ENCODE data around the gene PRKCI.
"Not testable (repeated sequence)": the region's sequence is repeated elsewhere in the genome, so short reads cannot be mapped to it uniquely, and the experiment has no call there.

PRKCI gene

DNA sequence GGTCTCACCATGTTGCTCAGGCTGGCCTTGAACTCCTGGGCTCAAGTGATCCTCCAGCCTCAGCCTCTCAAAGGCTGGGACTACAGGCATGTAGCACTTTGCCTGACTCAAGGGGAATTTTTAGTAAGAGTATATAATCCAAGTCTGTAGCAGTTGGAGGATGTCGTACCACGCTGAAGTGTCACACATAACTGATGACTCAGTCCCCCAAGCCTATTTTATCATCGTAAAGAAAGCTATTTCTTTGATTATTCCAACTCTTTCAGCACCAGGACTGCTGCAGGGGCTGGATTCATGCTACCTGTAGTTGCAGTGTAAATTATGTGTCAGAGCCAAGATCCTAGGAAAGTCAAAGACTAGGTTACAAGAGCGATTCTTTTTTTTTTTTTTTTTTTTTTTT, 1.4 kb upstream of the PRKCI start:
- no peak overlapping the region for H3K4me3 ChIP-seq
- H3K27ac ChIP-seq: no peak overlapping the region

DNA sequence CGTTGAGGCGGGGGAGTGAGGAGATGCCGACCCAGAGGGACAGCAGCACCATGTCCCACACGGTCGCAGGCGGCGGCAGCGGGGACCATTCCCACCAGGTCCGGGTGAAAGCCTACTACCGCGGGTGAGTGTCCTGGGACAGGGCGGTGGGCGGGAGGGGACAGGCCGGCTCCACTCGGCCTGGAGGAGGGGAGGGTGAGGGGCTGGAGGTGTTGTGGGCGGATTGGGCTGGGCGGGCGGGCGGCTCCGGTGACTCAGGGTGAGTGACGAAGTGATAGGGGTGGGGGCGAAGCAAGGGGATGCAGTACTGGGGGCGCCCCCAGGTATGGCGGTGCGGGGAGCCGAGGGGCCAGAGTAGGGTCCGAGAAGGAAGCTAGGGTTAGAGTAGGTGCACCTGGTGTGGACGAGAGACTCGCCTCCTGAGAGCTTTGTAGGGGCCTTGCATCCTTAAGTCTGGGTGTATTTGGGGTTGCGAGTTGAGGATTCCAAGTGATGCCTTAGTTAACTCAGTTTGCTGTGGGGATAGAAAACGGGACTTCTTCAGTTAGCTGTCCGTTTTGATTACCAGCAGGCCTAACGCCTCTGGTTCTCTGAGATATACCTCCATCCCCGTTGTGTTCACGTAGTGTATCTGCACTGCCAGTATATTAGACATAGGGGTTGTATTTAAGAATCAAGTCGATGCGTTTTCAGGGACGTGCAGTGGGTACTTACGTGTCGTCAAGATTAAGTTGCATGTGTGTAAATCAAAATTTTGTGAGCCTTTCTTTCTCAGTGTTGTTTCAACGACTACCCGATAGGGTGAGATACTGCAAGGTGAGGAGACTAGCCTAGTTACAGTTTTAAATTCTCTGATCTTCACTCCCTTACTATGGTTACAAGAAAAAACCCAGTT, 670 bp downstream of the PRKCI start:
- H3K4me3 ChIP-seq: peak overlapping the region; percentile 70 to 96 (median 88)

DNA sequence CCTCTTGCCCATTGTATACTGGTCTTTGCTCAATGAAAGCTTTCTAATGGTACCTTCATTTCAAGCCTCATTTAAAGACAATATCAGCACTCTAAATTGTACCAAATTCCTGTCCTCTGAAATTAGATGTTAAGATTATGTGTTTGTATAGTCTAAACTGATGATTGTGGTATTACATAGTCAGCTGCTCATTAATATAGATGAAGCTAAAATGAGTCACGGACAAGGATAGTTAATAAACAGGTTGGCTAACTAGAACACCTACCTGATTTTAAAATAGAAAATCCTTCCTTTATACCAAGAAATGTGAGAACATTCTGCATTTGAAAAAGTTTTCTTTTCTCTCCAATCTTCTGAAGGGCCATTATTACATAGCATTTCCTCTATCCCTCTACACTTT, 2.9 kb downstream of the PRKCI start:
- Histone ChIP-seq H3K4me3 (no peak overlapping the region), H3K27ac (no peak overlapping the region)

More for the DNA sequence above, 670 bp downstream of the PRKCI start:
- peak overlapping the region; percentile 78 to 99 (median 97) for H3K27ac ChIP-seq

DNA sequence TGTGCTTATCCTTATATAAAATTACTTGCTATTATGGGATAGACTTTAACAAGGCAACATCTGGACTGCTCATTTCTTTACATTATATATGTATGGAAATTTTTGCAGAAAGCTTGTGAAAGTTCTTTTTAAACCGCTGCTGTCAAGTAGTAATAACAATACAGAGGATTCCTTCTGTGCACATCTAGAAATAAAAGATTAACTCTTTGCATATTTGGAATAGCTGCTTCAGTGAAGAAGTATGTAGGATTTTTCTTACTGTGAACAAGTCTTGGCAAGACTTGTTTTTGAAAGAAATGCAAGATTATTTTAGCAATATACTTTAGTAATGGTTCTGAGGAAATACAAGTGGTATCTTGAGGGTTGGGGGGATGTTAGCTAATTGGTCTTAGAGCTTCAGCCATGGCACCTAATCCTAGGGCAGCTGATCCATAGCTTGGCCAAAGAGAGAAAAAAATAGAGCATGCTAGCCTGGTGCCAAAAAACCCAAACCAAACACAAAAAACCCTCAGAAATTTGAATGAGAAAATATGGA, 4.3 kb downstream of the PRKCI start:
- H3K27ac ChIP-seq: no peak overlapping the region
- no peak overlapping the region for H3K4me3 ChIP-seq

DNA sequence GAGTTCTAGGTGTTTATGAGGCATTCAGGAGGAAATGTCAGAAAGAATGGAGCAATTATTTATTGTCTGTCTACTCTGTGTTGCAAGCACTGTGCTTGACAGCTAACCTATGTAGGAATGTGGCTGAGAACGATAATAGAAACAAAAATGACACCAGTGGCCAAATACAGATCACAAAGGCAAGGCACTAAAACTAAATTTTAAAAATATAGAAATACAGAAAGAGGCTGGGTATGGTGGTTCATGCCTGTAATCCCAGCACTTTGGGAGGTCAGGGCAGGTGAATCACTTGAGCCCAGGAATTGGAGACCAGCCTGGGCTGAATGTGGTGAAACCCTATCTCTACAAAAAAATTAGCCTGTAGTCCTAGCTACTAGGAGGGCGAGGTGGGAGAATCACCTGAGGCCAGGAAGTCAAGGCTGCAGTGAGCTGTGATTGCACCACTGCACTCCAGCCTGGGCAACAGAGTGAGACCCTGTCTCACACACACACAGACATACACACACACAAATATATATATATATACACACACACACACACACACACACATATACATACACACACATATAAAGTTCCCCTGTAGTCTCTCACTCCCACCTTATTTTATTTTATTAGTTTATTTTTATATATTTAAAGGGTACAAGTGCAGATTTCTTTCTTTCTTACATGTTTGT, 6.0 kb downstream of the PRKCI start:
- peak overlapping the region in 1 of 21 experiments; percentile 37 for H3K27ac ChIP-seq
- H3K4me3 ChIP-seq: no peak overlapping the region

DNA sequence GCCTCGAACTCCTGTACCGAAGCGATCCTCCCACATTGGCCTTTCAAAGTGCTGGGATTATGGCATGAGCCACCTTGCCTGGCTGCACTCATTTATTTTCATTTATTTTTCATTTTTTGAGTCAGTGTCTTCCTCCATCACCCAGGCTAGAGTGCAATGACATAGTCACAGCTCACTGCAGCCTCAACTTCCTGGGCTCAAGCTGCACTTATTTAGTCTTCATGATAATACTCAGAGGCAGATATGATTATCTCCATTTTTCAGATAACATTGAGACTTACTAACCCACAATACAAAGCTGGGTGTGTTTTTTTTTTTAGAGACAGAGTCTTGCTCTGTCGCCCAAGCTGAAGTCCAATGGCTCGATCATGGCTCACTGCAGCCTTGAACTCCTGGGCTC, 10.0 kb downstream of the PRKCI start:
- no peak overlapping the region for H3K4me3 ChIP-seq
- no peak overlapping the region for H3K27ac ChIP-seq

DNA sequence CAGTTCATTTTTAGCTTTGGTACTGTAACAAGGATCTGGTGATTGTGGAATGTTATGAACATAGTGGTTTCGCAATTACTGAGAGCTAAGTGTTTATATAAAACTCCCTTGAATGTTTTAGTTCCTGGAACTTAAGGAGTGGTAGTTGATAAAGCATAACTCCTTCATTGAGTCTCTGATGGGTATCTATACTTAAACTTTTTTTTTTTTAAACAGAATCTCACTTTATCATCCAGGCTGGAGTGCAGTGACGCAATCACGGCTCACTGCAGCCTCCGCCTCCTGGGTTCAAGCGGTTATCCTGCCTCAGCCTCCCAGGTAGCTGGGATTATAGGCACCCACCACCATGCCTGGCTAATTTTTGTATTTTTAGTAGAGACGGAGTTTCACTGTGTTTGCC, 11.3 kb downstream of the PRKCI start:
- Histone ChIP-seq H3K4me3 (no peak overlapping the region), H3K27ac (peak overlapping the region in 1 of 21 experiments; percentile 63)

DNA sequence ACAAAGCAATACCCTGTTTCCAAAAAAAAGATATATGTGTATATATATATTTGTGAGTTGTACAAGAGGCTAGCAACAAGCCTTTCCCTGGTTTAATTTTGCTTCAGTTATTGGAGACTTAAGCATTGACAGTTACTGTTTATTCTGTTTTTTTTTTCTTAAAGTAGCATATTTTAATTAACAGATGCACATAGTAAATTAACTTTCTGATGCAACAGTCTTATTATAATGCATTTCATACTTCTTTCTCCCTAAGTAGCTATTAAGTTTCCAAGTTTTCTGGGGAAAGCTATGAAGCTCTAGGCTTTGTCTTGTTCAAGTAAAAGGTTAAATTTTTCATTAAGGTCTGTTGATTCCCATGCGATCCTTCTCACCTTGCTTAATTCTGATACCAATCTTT, 17.9 kb downstream of the PRKCI start:
- H3K27ac ChIP-seq: no peak overlapping the region

DNA sequence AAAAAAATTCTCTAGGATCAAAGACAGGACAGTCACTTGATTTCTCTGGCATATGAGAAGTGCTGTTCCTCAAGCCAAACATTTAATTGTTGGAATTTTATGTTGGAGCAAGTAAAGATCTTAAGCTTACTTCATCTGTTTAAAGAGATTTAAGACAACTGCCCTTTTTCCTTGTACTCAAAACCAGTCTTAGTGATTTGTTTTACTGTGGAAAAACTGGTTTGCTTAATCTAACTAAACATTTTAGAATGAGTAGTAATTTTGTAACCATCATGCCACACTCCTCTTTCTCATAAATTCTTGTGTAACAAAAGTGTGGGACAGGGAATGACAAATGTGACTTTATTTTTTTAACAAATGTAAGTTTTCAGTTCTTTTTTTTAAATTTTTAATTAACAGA, 18.4 kb downstream of the PRKCI start:
- Histone ChIP-seq H3K4me3 (no peak overlapping the region), H3K27ac (no peak overlapping the region)

More for the DNA sequence above, 17.9 kb downstream of the PRKCI start:
- H3K4me3 ChIP-seq: no peak overlapping the region

DNA sequence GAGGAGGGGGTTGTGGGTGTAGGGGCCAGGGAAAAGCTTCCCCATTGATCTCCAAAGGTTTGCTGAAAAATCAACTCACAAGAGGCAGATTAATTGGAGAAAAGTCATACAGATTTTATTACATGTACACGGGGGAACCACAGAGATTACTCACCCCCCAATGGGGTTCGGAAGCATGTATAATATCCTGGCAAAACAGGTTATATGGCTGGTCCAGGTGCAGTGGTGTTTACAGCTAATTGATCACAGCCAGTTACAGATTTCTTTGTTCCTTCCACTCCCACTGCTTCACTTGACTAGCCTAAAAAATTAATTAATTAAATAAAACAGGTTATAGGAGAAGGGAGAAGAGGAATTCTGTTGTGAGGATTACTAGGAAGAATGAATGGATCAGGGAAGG, 22.4 kb downstream of the PRKCI start:
- H3K27ac ChIP-seq: no peak overlapping the region
- H3K4me3 ChIP-seq: no peak overlapping the region

DNA sequence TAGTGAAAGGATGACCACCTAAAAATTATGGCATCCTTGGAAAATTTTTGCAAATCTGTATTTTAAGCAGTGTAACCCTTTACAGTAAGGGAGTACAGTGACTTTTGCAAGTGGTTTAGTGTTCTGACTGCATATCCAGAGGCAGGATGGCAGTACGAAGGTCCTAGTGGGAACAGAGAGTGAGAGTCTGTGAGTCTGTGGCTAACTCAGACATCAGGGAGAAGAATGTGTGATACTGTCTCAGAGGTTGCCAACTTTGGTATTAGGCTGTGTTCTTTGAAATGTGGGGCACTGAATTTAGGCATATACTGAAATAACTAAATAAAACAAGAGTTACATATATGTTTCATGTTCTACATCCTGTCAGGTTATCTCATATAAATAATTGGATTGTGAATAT, 25.7 kb downstream of the PRKCI start:
- H3K4me3 ChIP-seq: no peak overlapping the region
- no peak overlapping the region for H3K27ac ChIP-seq

DNA sequence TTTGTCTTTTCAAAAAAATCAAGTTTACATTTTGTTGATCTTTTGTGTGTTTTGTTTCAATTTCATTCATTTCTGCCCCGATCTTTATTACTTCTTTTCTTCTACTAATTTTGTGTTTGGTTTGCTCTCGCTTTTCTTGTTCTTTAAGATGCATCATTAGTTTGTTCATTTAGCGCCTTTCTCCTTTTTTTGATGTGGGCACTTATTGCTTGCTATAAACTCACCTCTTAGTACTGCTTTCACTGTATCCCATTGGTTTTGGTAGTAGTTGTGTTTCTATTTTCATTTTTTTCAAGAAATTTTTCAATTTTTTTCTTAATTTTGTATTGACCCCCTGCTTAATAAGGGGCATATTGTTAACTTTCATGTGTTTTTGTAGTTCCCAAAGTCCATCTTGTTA, 34.4 kb downstream of the PRKCI start:
- no peak overlapping the region for H3K4me3 ChIP-seq
- H3K27ac ChIP-seq: no peak overlapping the region

DNA sequence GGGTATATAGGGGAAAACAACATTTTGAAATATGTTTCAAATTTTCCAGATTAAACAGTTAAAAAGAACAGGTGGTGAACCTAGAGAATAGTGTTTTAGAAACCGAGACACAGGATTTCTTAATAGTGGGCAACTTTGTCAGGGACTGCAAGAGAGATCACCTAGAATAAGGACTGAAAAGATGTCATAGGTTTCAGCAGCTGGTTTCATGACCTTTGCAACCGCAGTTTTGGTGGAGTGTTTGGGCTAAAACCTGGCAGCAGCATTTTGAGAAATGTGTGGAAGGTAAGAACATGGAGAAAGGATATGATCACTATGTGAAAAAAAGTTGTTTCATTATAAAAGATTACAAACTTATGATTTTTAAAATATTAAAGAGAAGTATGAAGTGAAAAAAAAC, 34.9 kb downstream of the PRKCI start:
- Histone ChIP-seq H3K27ac (no peak overlapping the region), H3K4me3 (no peak overlapping the region)

DNA sequence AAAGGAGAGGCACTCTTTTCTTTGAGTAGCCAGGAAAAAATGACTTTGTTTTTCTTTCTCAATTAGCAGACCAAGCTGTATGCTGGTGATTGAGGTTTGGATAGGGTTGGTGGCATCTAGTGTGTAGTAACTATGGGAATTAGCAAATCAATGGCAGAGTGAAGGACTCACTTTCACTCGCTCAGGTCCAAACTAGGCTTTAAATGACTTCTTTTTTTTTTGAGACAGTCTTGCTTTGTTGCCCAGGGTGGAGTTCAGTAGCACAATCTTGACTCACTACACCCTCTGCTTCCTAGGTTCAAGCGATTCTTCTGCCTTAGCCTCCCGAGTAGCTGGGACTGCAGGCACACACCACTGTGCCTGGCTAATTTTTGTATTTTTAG, 35.9 kb downstream of the PRKCI start:
- no peak overlapping the region for H3K27ac ChIP-seq

DNA sequence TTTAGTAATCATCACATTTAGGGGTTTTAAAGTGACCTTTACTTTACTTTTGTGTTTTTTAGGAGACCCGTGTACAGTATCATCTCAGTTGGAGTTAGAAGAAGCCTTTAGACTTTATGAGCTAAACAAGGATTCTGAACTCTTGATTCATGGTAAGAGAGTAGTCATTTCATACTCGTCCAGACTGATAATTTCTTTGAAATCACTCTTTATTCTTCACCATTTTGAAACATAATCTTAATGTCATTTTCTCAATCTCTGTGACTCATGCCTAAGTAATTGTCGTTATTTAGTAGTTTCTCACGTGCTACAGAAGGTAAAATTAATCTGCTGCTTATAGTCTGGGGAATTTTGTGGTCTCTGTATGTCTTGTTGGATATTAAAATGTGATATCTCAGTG, 37.7 kb downstream of the PRKCI start:
- no peak overlapping the region for H3K4me3 ChIP-seq

More for the DNA sequence above, 35.9 kb downstream of the PRKCI start:
- H3K4me3 ChIP-seq: no peak overlapping the region

DNA sequence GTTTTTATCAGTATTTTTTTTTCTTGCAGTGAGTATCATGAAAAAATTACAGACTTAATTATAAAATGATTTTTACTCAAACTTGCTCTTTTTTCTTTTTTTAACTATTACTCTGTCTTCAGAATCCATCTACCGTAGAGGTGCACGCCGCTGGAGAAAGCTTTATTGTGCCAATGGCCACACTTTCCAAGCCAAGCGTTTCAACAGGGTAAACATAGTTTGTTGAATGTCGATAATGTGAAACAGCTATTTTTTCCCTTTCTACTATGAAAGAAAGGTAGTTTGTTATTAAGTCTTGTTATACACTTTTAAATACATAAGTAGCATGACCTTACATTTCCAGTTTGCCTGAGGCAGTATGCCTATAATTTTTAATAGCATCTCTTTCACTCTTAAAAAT, 45.6 kb downstream of the PRKCI start:
- no peak overlapping the region for H3K27ac ChIP-seq
- no peak overlapping the region for H3K4me3 ChIP-seq

More for the DNA sequence above, 37.7 kb downstream of the PRKCI start:
- H3K27ac ChIP-seq: no peak overlapping the region

DNA sequence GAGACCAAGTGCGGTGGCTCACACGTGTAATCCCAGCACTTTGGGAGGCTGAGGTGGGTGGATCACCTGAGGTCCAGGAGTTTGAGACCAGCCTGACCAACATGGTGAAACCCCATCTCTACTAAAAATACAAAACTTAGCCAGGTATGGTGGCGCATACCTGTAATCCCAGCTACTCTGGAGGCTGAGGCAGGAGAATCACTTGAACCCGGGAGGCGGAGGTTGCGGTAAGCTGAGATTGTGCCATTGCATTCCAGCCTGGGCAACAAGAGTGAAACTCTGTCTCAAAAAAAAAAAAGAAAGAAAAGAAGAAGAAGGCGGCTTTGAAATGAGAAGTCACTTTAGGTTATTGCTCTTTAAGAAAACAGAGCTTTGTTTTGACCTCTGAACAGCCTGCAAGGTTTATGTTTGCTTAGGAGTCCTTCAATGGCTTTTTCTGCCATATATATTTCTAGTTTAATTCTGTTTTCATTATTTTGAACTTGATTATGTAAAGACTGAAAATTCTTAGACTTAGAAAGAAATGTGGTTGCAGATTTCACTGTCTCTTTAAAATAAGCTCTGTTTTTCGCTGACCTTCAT, 47.5 kb downstream of the PRKCI start:
- H3K27ac ChIP-seq, H3K4me3 ChIP-seq: not testable (repeated sequence)

DNA sequence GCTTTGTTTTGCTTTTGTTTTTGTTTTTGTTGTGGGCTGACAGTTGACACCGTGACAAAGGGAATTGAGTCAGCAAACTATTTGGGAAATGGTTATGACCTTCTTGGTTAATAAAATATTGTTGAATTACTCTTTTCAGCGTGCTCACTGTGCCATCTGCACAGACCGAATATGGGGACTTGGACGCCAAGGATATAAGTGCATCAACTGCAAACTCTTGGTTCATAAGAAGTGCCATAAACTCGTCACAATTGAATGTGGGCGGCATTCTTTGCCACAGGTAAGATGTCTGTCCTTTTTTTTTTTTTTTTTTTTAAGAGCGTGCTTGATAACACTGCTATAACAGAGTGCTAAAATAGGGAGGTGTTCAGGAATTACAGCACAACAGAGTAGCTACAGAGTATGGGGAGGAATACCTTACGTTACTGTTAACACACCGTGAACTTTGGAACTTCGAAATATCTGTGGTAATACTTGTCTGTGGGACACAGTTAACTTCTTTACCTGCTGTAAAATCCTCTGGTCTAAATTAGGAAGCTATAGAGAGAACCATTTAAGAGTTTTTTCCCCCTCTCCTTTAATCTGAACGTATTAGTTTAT, 48.2 kb downstream of the PRKCI start:
- Histone ChIP-seq H3K4me3 (no peak overlapping the region), H3K27ac (no peak overlapping the region)

DNA sequence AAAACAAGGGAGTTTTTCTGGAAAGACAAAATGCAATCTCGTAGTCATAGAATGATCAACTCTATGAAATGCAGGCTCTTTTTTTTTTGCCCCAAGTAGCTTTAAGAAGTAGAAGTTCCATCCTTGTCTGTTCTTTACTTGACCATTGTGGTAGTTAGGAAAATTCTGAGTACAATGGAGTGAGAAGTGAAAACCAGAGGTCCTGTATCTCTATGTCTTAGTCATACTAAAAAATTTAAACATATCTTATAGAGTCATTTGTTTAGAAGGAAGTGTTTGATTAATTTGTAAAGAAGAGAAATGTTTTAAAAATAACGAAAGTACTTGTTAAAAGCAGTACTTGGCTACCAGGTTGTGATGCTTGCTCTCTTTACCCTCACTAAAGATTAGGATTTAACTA, 52.4 kb downstream of the PRKCI start:
- Histone ChIP-seq H3K4me3 (no peak overlapping the region), H3K27ac (no peak overlapping the region)

DNA sequence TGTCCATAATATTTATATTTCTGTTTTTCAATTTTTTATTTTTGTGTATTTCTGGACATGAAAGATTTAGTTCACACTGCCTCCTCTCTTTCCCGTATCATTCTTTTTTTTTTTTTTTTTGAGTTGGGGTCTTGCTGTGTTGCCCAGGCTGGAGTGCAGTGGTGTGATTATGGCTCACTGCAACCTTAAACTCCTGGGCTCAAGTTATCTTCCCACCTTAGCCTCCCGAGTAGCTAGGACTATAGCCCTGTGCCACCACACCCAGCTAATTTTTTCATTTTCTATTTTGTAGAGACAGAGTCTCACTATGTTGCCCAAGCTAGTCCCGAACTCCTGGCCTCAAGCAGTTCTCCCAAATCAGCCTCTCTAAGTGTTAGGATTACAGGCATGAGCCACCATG, 53.6 kb downstream of the PRKCI start:
- H3K4me3 ChIP-seq: no peak overlapping the region

More for the DNA sequence above, 53.6 kb downstream of the PRKCI start:
- no peak overlapping the region for H3K27ac ChIP-seq

Measured in skin epidermis (tissue), 12 donors.